Esophagus squamous epithelium (tissue), 4 donors: ENCODE results near the gene STK25.

Experiments used
- POLR2A ChIP-seq, 4 donors: fragments of 450-650 bp; IDR thresholded peaks; one replicate each; pipeline ENCODE4 v1.6.1; 2017; ENCODE audit warnings: antibody characterized with exemption in 4 of 4, mild to moderate bottlenecking in 4 of 4, moderate library complexity in 3 of 4
- TF ChIP-seq, protein P1 (sequence below), 6 experiments: fragments of 450-650 bp in 4 of 6; fragments of 200-600 bp in 2 of 6; sonication (generic) in 2 of 6; IDR thresholded peaks; one replicate each; pipeline ENCODE4 v1.5.1; 2016 to 2019; ENCODE audit warnings: antibody characterized with exemption in 6 of 6, mild to moderate bottlenecking in 4 of 6, moderate library complexity in 4 of 6

DNA sequence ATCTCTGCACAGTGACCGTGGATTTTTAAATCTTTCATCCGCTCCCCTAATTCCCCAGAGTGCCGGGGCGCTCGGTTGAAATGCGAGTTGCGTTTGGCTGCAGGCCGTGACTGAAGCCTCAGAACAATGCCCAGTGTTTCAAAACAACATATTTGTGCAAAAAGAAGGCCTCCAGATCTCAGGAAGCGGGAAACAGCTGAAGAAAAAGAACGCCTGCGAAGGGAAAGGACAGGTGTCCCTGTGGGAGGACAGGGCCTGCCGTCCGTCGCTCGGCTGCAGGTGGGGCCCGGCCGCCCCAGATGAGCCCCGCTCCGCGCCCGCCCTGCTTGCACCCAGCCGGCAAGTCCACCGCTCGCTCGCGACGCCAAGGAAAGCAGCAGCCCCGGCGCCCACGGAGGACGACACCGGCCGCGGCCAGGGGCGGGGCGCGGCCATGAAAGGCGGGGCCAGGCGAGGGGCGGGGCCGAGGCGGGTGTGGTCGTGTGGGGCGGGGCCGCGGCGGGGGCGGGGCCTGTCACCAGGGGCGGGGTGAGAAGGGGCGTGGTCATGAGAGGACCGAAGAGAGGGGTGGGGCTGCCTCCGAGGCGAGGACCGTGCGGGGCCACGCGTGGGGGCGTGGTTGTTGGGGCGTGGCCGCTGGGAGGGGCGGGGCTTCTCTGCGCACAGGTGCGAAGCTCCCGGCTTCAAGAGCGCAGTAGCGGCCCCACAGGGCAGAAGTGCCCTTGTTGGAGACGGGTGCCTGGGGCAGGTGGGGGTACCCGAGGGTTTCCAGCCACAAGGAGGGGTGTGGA is 32.6 kb upstream of the STK25 start:
- TF ChIP-seq, protein P1, sequence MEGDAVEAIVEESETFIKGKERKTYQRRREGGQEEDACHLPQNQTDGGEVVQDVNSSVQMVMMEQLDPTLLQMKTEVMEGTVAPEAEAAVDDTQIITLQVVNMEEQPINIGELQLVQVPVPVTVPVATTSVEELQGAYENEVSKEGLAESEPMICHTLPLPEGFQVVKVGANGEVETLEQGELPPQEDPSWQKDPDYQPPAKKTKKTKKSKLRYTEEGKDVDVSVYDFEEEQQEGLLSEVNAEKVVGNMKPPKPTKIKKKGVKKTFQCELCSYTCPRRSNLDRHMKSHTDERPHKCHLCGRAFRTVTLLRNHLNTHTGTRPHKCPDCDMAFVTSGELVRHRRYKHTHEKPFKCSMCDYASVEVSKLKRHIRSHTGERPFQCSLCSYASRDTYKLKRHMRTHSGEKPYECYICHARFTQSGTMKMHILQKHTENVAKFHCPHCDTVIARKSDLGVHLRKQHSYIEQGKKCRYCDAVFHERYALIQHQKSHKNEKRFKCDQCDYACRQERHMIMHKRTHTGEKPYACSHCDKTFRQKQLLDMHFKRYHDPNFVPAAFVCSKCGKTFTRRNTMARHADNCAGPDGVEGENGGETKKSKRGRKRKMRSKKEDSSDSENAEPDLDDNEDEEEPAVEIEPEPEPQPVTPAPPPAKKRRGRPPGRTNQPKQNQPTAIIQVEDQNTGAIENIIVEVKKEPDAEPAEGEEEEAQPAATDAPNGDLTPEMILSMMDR (IDR thresholded peaks at IDR 0.05): no peak
- TF ChIP-seq POLR2A (IDR thresholded peaks at IDR 0.05): no peak
